K562 (cell line): ENCODE results near the gene HYAL3. TPM values are rescaled to one million over a fixed set of nuclear protein-coding genes. Genes with fewer than 3 reads are reported as not detected.

Experiments used
- ATAC-seq: fragments of 200-7000 bp; cut with Tn5 transposase; 3 replicates; pipeline ENCODE4 v1.9.1; 2020; ENCODE audit warnings: moderate library complexity
- BruUV-seq: library from RNA; stranded (reverse); fragments of 400-500 nt; replicated peaks from 2 replicates; lab custom pipeline; 2021; lab: Mats Ljungman, UMichigan
- CTCF ChIA-PET: fragments of 300-600 bp; formaldehyde crosslinking; extraction: SDS; loops from one replicate; lab custom pipeline; 2021; ENCODE audit warnings: low intra/inter-chr PET ratio; lab: Yijun Ruan, JAX
- POLR2A ChIA-PET: fragments of 300-600, 350-650 bp; sonication (Branson Sonifier 250); formaldehyde crosslinking; extraction: SDS; loops from one replicate; lab custom pipeline; 2021; ENCODE audit warnings: antibody characterized with exemption, inconsistent platforms; lab: Yijun Ruan, JAX
- DNase-seq, 4 experiments: peaks; one replicate each; pipeline versions ENCODE4 v3.0.0 to v3.0.0-alpha.2; 2011 to 2018; ENCODE audit warnings: low spot score in 3 of 4, mixed read lengths in 3 of 4; ENCODE audit errors: extremely low read depth in 1 of 4
- FAIRE-seq: peaks from 2 replicates; lab custom pipeline; 2011; peaks lifted over from hg19 to GRCh38; lab: Jason Lieb, UNC
- H2AFZ ChIP-seq: 2 replicates; pipeline ENCODE4 v1.6.0; 2011; ENCODE audit warnings: low read depth, low read length, control low read depth, inconsistent platforms
- H3K27ac ChIP-seq: fragments of 200-600 bp; 3 replicates; pipeline ENCODE4 v1.8.0; 2011; ENCODE audit warnings: low read depth, mild to moderate bottlenecking, control low read depth, inconsistent platforms, low read length, moderate library complexity, mixed read lengths; ENCODE audit errors: extremely low read depth
- H3K27me3 ChIP-seq, 2 experiments: fragments of 300-600 bp in 1 of 2; 2 replicates in 1 of 2; 3 replicates in 1 of 2; pipeline versions ENCODE4 v1.6.0 to v1.8.0; 2011; ENCODE audit warnings: inconsistent platforms in 2 of 2, low read length in 2 of 2, mild to moderate bottlenecking in 1 of 2, mixed read lengths in 1 of 2, moderate library complexity in 1 of 2; ENCODE audit not compliant: control insufficient read depth in 2 of 2, insufficient read depth in 2 of 2
- H3K36me3 ChIP-seq: fragments of 300-600 bp; 3 replicates; pipeline ENCODE4 v1.8.0; 2011; ENCODE audit warnings: mild to moderate bottlenecking, low read length, inconsistent platforms; ENCODE audit not compliant: control insufficient read depth, insufficient read depth
- H3K4me1 ChIP-seq, 2 experiments: fragments of 200-600 bp in 1 of 2; replicated peaks in 1 of 2; 2 replicates in 1 of 2; 3 replicates in 1 of 2; pipeline versions ENCODE4 v1.5.1 to v1.8.0; 2011; ENCODE audit warnings: inconsistent platforms in 2 of 2, low read length in 2 of 2, mild to moderate bottlenecking in 1 of 2, mixed read lengths in 1 of 2, moderate library complexity in 1 of 2; ENCODE audit not compliant: control insufficient read depth in 2 of 2, insufficient read depth in 2 of 2
- H3K4me2 ChIP-seq: 2 replicates; pipeline ENCODE4 v1.6.1; 2011; ENCODE audit warnings: low read length, control low read depth, inconsistent platforms, mixed read lengths; ENCODE audit not compliant: insufficient read depth
- H3K4me3 ChIP-seq: fragments of 200-600 bp; sonication (generic), shearing (Covaris generic); 2 replicates; pipeline ENCODE4 v1.5.1; 2016; ENCODE audit warnings: control low read depth, inconsistent platforms
- H3K79me2 ChIP-seq: fragments of 200-600 bp; 3 replicates; pipeline ENCODE4 v1.8.0; 2011; ENCODE audit warnings: low read length, inconsistent platforms; ENCODE audit not compliant: control insufficient read depth, insufficient read depth
- H3K9ac ChIP-seq, 2 experiments: 2 replicates each; pipeline versions ENCODE4 v1.6.0 to v1.6.1; 2011; ENCODE audit warnings: low read depth in 2 of 2, low read length in 2 of 2, control low read depth in 1 of 2, inconsistent platforms in 1 of 2, mild to moderate bottlenecking in 1 of 2, mixed read lengths in 1 of 2; ENCODE audit not compliant: insufficient read depth in 1 of 2
- H3K9me1 ChIP-seq: one replicate; pipeline ENCODE4 v1.6.0; 2011; ENCODE audit warnings: inconsistent platforms, mild to moderate bottlenecking, low read length, moderate library complexity; ENCODE audit not compliant: control insufficient read depth, insufficient read depth
- H3K9me3 ChIP-seq: replicated peaks from 2 replicates; pipeline ENCODE4 v1.5.1; 2011; ENCODE audit warnings: low read depth, low read length, inconsistent platforms; ENCODE audit not compliant: control insufficient read depth, insufficient read depth
- H4K20me1 ChIP-seq: replicated peaks from 2 replicates; pipeline ENCODE4 v1.6.1; 2011; ENCODE audit warnings: low read length, inconsistent platforms, mixed read lengths; ENCODE audit not compliant: control insufficient read depth, insufficient read depth
- ATF4 ChIP-seq: fragments of 450-650 bp; formaldehyde crosslinking; IDR thresholded peaks from 2 replicates; pipeline ENCODE4 v1.4.0; 2022; ENCODE audit warnings: mild to moderate bottlenecking, moderate library complexity
- BCOR ChIP-seq: fragments of 450-650 bp; IDR thresholded peaks from 2 replicates; pipeline ENCODE4 v1.6.1; 2016
- BRF1 ChIP-seq: IDR thresholded peaks from 3 replicates; pipeline ENCODE4 v1.6.1; 2011; ENCODE audit warnings: borderline replicate concordance, mild to moderate bottlenecking; ENCODE audit not compliant: insufficient read length; ENCODE audit errors: extremely low read depth
- FOXM1 ChIP-seq, 2 experiments: fragments of 450-650 bp in 1 of 2; sonication (generic) in 1 of 2; formaldehyde crosslinking in 1 of 2; IDR thresholded peaks; 2 replicates each; pipeline versions ENCODE4 v1.6.1 to v1.9.0; 2017 to 2022; ENCODE audit warnings: low read depth in 2 of 2, mild to moderate bottlenecking in 2 of 2, missing genetic modification reagents in 1 of 2, moderate library complexity in 1 of 2
- FUS ChIP-seq: fragments of 200-400 bp; formaldehyde crosslinking; optimal IDR thresholded peaks from 2 replicates; pipeline ENCODE3; 2017; ENCODE audit warnings: low read depth, low read length
- HCFC1 ChIP-seq: IDR thresholded peaks from 2 replicates; pipeline ENCODE4 v1.6.1; 2012; ENCODE audit warnings: low read depth, low read length, improper control_type of control experiment
- HDAC3 ChIP-seq: fragments of 450-650 bp; IDR thresholded peaks from 2 replicates; pipeline ENCODE4 v1.6.1; 2018; ENCODE audit warnings: borderline replicate concordance, mild to moderate bottlenecking, moderate library complexity; ENCODE audit not compliant: partially characterized antibody
- HLTF ChIP-seq: fragments of 450-650 bp; IDR thresholded peaks from 2 replicates; pipeline ENCODE4 v1.6.1; 2016
- MECOM ChIP-seq: fragments of 250-450 bp; sonication (Bioruptor Pico); IDR thresholded peaks from 2 replicates; pipeline ENCODE4 v1.8.0; 2022; ENCODE audit warnings: inconsistent platforms
- NCOA2 ChIP-seq, 2 experiments: fragments of 450-650 bp; IDR thresholded peaks; 2 replicates each; pipeline ENCODE4 v1.6.1; 2018; ENCODE audit warnings: mild to moderate bottlenecking in 2 of 2, moderate library complexity in 1 of 2; ENCODE audit not compliant: partially characterized antibody in 2 of 2
- NFXL1 ChIP-seq: fragments of 450-650 bp; formaldehyde crosslinking; IDR thresholded peaks from 2 replicates; pipeline ENCODE4 v1.4.0; 2021; ENCODE audit warnings: mild to moderate bottlenecking
- TAF1 ChIP-seq: IDR thresholded peaks from 2 replicates; pipeline ENCODE4 v1.6.1; 2011; ENCODE audit warnings: mild to moderate bottlenecking, low read length, moderate library complexity; ENCODE audit not compliant: insufficient read depth, control insufficient read depth, severe bottlenecking; ENCODE audit errors: extremely low read depth
- TEAD2 ChIP-seq: fragments of 450-650 bp; IDR thresholded peaks from 2 replicates; pipeline ENCODE4 v1.6.1; 2016; ENCODE audit warnings: missing genetic modification characterization, control low read depth, missing compliant biosample characterization
- ZKSCAN8 ChIP-seq: fragments of 200-800 bp; sonication (Bioruptor generic); IDR thresholded peaks from 2 replicates; pipeline ENCODE4 v1.6.1; 2016; ENCODE audit warnings: missing genetic modification characterization, missing compliant biosample characterization
- ZNF197 ChIP-seq: fragments of 200-800 bp; sonication (Bioruptor generic); IDR thresholded peaks from 2 replicates; pipeline ENCODE4 v1.6.1; 2016; ENCODE audit warnings: low read depth, missing genetic modification characterization, missing compliant biosample characterization
- ZNF263 ChIP-seq: sonication (generic); formaldehyde crosslinking; IDR thresholded peaks from 2 replicates; pipeline ENCODE4 v1.8.0; 2022; ENCODE audit warnings: mild to moderate bottlenecking, missing genetic modification reagents, borderline replicate concordance
- ZNF408 ChIP-seq: fragments of 250-450 bp; sonication (Bioruptor Pico); IDR thresholded peaks from 2 replicates; pipeline ENCODE4 v1.4.0; 2020; ENCODE audit warnings: low read depth, mild to moderate bottlenecking, moderate library complexity
- WGBS: fragments of 100-300 bp; shearing (Covaris generic); methylation state at CpG from one replicate; pipeline ENCODE4 v1.1.6; 2016; ENCODE audit warnings: low coverage, mixed read lengths; ENCODE audit not compliant: insufficient coverage; ENCODE audit errors: missing lambda C conversion rate; 5-methylcytosine and 5-hydroxymethylcytosine counted together
- in situ Hi-C: fragments of 300-500 bp; cut with MboI; formaldehyde crosslinking; loops from 4 replicates; pipeline ENCODE4 v1.15.0; 2018; ENCODE audit warnings: inconsistent platforms, mixed read lengths
- intact Hi-C: fragments of 100-400 bp; cut with micrococcal nuclease; formaldehyde crosslinking; loops from 2 replicates; pipeline ENCODE4 v1.14.2; 2022
- polyA plus RNA-seq, 8 experiments: library from polyadenylated mRNA; depleted of rRNA in 4 of 8; stranded (reverse) in 5 of 8; unstranded in 3 of 8; fragments of >200 nt; fragmentation: Nextera tagmentation in 2 of 8; fragmentation: Illumina TruSeq in 1 of 8; extraction: Ambion mirVana in 2 of 8; extraction: Trizol in 1 of 8; gene quantifications; 2 replicates each; pipeline versions ENCODE4 v1.2.1 to v1.2.3, GENCODE V29; 2011 to 2014; ENCODE audit warnings: inconsistent platforms in 1 of 8, missing spikeins in 1 of 8
- total RNA-seq, 7 experiments: library from RNA; depleted of rRNA in 6 of 7; stranded (reverse); fragments of >200 nt in 6 of 7; fragmentation: Illumina TruSeq in 2 of 7; extraction: Trizol in 2 of 7; gene quantifications; 2 replicates each; pipeline versions ENCODE4 v1.2.1 to v1.2.3, GENCODE V29; 2011 to 2021; ENCODE audit warnings: low replicate concordance in 1 of 7
- TF ChIP-seq, protein P1 (sequence below): IDR thresholded peaks from 2 replicates; pipeline ENCODE4 v1.6.1; 2016; ENCODE audit warnings: missing genetic modification characterization, missing compliant biosample characterization

HYAL3 gene
- total and polyA plus RNA-seq, 9 of the 15 experiments (the other 6 are each of a cell fraction or from before 2014, with no cell fraction given): 0.38 to 9.1 (median 6.8) TPM

DNA sequence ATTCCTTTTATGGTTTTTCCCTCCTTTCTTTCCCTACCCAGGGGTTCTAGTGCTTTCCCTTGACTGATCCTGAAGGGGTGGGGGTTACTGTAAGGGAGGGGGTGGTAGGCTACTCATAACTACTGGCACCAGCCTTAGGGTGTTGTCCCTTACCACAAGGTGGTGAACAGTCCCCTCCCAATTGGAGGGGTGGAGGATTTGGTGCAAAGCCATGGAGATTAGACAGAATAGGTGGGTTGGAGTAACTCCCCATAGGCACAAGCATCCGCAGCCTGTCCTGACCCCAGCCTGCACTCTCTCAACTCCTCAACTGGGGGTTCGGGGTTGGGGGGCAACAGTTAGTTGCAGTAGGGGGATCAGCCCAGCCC is 25.9 kb upstream of the HYAL3 start:
- Histone ChIP-seq H3K27ac (no peak overlapping the region), H3K79me2 (peaks cover 22% of the 10 kb centered on the region), H3K27me3 (no peaks in the 10 kb centered on the region), H4K20me1 (no peaks in the 10 kb centered on the region), H3K9me1 (no peaks in the 10 kb centered on the region), H2AFZ (no peak overlapping the region), H3K4me1 (peaks cover 21 to 47% of the 10 kb centered on the region in 2 experiments; a peak in 4 of 5 replicates), H3K4me3 (no peak overlapping the region), H3K4me2 (no peak overlapping the region), H3K9ac (no peak overlapping the region), H3K9me3 (no peaks in the 10 kb centered on the region), H3K36me3 (peaks cover 35% of the 10 kb centered on the region; the same call in 1 of the 3 replicates)
- ATAC-seq (no peak), DNase-seq (no peak), FAIRE-seq (no peak)
- in situ Hi-C loops (no loop called here), intact Hi-C loops (loop anchor here (2.0 kb wide), 1 partner anchor 136 kb away; no protein-coding TSS in a partner anchor)
- TF ChIP-seq ZKSCAN8 (CRISPR knock-in tag): no peak
- TF ChIP-seq NCOA2 (IDR thresholded peaks at IDR 0.05; ENCODE audit: partially characterized antibody in 2 of 2): no peak
- TF ChIP-seq ZNF263 (CRISPR knock-in tag): no peak
- no peak for TF ChIP-seq ATF4
- no peak for TF ChIP-seq FUS
- no peak for TF ChIP-seq ZNF408 (CRISPR knock-in tag)
- TF ChIP-seq, protein P1, sequence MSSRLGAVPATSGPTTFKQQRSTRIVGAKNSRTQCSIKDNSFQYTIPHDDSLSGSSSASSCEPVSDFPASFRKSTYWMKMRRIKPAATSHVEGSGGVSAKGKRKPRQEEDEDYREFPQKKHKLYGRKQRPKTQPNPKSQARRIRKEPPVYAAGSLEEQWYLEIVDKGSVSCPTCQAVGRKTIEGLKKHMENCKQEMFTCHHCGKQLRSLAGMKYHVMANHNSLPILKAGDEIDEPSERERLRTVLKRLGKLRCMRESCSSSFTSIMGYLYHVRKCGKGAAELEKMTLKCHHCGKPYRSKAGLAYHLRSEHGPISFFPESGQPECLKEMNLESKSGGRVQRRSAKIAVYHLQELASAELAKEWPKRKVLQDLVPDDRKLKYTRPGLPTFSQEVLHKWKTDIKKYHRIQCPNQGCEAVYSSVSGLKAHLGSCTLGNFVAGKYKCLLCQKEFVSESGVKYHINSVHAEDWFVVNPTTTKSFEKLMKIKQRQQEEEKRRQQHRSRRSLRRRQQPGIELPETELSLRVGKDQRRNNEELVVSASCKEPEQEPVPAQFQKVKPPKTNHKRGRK: no peak
- no peak for TF ChIP-seq NFXL1 (CRISPR knock-in tag)
- TF ChIP-seq BCOR: no peak
- no peak for TF ChIP-seq ZNF197 (CRISPR knock-in tag)
- TF ChIP-seq BRF1: no peak
- TF ChIP-seq TEAD2: no peak
- TF ChIP-seq MECOM (CRISPR knock-in tag): no peak
- no peak for TF ChIP-seq HDAC3
- TF ChIP-seq FOXM1 (IDR thresholded peaks at IDR 0.05; ENCODE audit: low read depth): no peak
- no peak for TF ChIP-seq FOXM1 (CRISPR knock-in tag; IDR thresholded peaks at IDR 0.05; ENCODE audit: low read depth)
- TF ChIP-seq HCFC1: no peak
- TF ChIP-seq TAF1: no peak
- no peak for TF ChIP-seq HLTF
- no CpG with 5 or more reads among the region's 2 CpGs for WGBS
- ChIA-PET POLR2A (no interaction called here), CTCF (interaction anchor here (1.4 to 2.1 kb wide), 2 partner anchors 51 to 98 kb away, joined by 6 read pairs; no protein-coding TSS in a partner anchor)
- no TSS peak for BruUV-seq
